Mononuclear cell (primary cell): ENCODE measurements around the gene TULP3. TPM values are rescaled to one million over a fixed set of nuclear protein-coding genes. Genes with fewer than 3 reads are reported as not detected.

Source experiments
- H3K27me3 ChIP-seq: 2 replicates; pipeline ENCODE4 v1.6.0; 2011; ENCODE audit warnings: low read length, control low read depth; ENCODE audit not compliant: insufficient read depth
- H3K4me1 ChIP-seq: 2 replicates; pipeline ENCODE4 v1.5.1; 2011; ENCODE audit warnings: mild to moderate bottlenecking, low read length, control low read depth; ENCODE audit not compliant: insufficient read depth
- H3K4me3 ChIP-seq: 2 replicates; pipeline ENCODE4 v1.5.1; 2011; ENCODE audit warnings: mild to moderate bottlenecking, low read length, moderate library complexity
- H3K9me3 ChIP-seq: 2 replicates; pipeline ENCODE4 v1.5.1; 2011; ENCODE audit warnings: low read depth, mild to moderate bottlenecking, control low read depth, low read length
- total RNA-seq: library from RNA; depleted of rRNA; stranded (reverse); fragments of >200 nt; gene quantifications from one replicate; pipeline ENCODE4 v1.2.3, GENCODE V29; 2012

TULP3 gene
- total RNA-seq, 1 donor, result 4.4 TPM

DNA sequence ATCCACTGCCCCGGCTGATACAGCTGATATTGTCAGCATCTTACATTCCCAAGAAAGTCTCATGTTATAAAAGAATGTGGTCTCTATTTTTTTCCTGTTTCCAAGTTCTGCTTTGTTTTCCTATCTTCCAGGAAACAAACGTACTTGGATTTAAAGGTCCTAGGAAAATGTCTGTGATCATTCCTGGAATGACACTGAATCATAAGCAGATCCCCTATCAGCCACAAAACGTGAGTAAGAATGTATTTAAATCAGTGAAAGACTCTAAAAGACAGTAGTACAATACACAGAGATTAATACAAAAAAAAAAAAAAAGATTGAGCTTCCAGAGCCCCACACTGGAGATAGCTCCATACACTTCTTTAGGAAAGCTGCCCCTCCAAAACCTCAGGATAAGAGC is 46.8 kb downstream of the TULP3 start:
- Histone ChIP-seq H3K4me1 (no peaks in the 10 kb centered on the region), H3K9me3 (no peaks in the 10 kb centered on the region), H3K4me3 (no peak overlapping the region), H3K27me3 (no peaks in the 10 kb centered on the region)

- H3K9me3 ChIP-seq, result no peaks in the 10 kb centered on the region
- no peaks in the 10 kb centered on the region for H3K27me3 ChIP-seq
- H3K4me3 ChIP-seq, result no peak overlapping the region
- H3K4me1 ChIP-seq, result no peaks in the 10 kb centered on the region
Observed at GRCh38 chr12:2939191-2939590, 48.5 kb downstream of the TULP3 start.

GRCh38 chr12:2940564-2940963 is 49.9 kb downstream of the TULP3 start:
- no peaks in the 10 kb centered on the region for H3K27me3 ChIP-seq
- no peaks in the 10 kb centered on the region for H3K4me1 ChIP-seq
- no peak overlapping the region for H3K4me3 ChIP-seq
- H3K9me3 ChIP-seq, result no peaks in the 10 kb centered on the region

- Histone ChIP-seq H3K27me3 (no peaks in the 10 kb centered on the region), H3K4me1 (no peaks in the 10 kb centered on the region), H3K9me3 (no peaks in the 10 kb centered on the region), H3K4me3 (no peak overlapping the region)
Observed at GRCh38 chr12:2941524-2941923, 50.8 kb downstream of the TULP3 start.

DNA sequence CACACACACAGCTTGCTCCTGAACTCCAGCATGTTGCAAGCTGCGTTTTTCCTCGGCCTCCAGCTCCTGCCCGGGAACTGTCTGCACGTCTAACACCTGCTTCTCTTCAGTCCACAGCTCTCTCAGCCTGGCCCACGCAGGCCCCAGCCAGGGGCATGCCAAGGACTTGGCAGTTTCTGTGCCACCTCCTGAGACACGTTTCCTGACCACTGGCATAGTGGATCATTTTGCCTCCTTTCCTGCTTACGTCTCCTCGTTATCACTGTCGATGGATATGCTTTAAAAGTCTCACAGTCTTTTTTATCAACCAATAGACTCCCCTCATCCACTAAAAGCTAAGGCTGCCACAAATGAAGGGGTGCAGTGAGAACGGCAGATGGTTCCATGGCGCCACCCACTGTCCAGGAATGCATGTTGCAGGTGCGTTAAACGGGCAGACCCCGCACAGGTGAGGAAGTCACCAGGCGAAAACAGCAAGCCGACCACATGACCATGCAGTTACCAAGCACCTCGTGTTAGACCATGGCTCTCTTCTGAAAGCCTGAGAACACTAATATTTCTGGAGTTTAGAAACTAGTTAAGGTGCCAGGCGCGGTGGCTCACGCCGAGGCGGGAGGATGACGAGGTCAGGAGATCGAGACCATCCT is 53.8 kb downstream of the TULP3 start:
- no peaks in the 10 kb centered on the region for H3K4me1 ChIP-seq
- H3K9me3 ChIP-seq, result no peaks in the 10 kb centered on the region
- no peaks in the 10 kb centered on the region for H3K27me3 ChIP-seq

DNA sequence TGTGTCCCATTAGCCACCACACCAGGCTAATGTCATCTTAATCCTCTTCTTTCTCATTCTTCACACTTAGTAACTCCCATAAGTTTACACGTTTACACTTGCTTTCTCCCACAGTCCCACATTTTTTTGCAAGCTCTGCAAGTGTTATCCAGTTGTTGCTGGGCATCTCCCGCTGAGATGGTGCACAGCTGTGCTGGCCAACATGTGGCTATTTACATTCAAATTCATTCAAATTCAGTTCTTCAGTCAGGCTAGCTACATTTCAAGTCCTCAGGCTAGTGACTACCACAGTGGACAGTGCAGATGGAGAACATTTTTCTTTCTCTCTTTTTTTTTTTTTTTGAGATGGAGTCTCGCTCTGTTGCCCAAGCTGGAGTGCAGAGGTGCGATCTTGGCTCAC is 58.7 kb downstream of the TULP3 start:
- Histone ChIP-seq H3K27me3 (no peaks in the 10 kb centered on the region), H3K4me3 (no peak overlapping the region), H3K4me1 (no peaks in the 10 kb centered on the region), H3K9me3 (no peaks in the 10 kb centered on the region)

More for the DNA sequence above, 53.8 kb downstream of the TULP3 start:
- no peak overlapping the region for H3K4me3 ChIP-seq

DNA sequence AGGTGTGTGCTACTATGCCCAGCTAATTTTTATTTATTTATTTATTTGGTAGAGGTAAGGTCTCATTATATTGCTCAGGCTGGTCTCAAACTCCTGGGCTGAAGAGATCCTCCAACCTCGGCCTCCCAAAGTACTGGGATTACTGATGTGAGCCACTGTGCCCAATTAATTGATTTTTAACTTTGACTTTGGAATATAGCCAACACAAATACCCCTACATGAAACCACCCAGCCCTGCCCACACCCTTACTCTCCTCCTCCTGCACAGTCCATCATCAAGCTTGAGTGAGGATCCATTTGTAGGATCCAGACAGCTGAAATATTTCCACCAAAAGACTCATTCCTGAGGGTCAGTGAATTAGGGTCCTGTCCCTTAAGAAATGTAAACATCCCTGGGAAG is 65.2 kb downstream of the TULP3 start:
- Histone ChIP-seq H3K4me1 (no peaks in the 10 kb centered on the region), H3K27me3 (peaks cover 31% of the 10 kb centered on the region), H3K9me3 (no peaks in the 10 kb centered on the region), H3K4me3 (no peak overlapping the region)

DNA sequence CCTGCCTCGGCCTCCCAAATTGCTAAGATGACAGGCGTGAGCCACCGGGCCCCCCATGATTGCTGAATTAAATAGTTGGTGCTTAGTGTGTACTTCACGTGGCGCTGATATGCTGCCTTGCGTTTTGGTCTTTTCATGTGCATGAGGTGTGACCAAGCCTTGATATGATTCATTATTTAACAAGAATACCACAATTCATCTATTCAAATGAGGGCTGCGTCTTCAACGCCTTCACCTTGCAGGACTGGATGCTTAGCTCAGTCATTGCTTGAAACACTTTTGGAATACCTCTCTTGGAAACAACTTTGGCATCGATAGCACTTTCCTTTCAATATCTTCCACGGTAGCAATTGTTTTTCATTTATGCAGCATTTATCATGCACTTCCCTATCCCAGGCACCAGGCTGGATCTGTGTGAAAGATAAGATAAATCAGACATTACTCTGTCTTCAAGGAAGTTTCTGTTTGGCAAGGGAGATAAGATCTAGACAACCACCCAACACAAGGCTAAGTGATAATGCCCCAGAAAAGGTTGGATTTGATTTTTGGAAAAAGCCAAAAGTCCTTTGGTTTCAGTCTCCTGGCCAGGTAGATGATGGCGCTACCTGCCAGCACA is 67.2 kb downstream of the TULP3 start:
- no peak overlapping the region for H3K4me3 ChIP-seq
- no peaks in the 10 kb centered on the region for H3K4me1 ChIP-seq
- peaks cover 45% of the 10 kb centered on the region for H3K27me3 ChIP-seq
- no peaks in the 10 kb centered on the region for H3K9me3 ChIP-seq

- Histone ChIP-seq H3K4me3 (no peak overlapping the region), H3K4me1 (no peaks in the 10 kb centered on the region), H3K9me3 (no peaks in the 10 kb centered on the region), H3K27me3 (peaks cover 48% of the 10 kb centered on the region)
Observed at GRCh38 chr12:2958432-2959191, 67.9 kb downstream of the TULP3 start.

- Histone ChIP-seq H3K27me3 (peaks cover 48% of the 10 kb centered on the region), H3K4me3 (no peak within 1 kb of the TSS)
Observed at GRCh38 chr12:2959192-2959504, 68.5 kb downstream of the TULP3 start, which contains the start of gene TEAD4. Gene TEAD4 (plus strand): TSS chr12:2959397.

DNA sequence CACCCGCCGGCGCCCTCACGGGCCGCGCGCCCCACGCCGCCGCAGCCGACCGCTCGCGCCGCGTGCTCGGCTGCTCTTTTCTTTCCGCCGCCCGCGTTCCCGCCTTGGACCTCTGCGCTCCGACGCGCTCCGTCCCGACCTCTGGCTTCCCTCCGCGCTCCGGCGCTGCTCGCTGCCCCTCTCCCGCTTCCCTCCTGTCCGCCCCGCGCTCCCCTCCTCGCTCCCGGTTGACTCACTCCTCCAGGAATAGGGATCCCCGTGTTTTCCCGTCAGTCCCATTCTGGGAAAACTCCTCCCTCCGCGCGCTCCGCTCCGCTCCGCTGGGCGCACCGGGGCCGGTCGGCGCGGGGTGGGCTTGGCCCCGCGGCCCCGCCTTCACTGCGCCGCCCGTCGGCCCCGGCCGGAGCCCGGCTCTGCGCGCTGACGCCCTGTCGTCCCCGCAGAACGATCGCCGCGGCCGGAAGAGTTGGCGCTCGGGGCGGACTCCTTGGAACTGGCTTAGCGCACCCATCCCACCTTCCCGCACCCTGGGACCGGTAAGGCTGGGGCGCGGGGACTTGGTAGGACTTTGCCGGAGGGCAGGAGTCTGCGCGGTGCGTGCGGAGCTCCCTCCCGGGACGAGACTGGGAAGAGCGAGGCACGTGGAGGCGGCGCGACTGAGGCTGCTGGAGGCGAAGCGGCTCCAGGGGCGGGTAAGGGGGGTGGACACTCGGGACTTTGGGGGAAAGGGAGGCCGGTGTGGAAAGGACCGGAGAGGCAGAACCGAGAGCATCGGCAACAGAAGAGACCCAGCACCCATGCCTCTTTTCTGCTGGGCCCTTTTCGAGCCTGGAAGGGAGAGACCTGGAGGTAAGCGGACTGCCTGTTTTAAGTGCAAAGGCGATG is 69.1 kb downstream of the TULP3 start:
- peaks cover 48% of the 10 kb centered on the region for H3K27me3 ChIP-seq
- no peaks in the 10 kb centered on the region for H3K9me3 ChIP-seq
- no peaks in the 10 kb centered on the region for H3K4me1 ChIP-seq
- no peak overlapping the region for H3K4me3 ChIP-seq

More at GRCh38 chr12:2959192-2959504, 68.5 kb downstream of the TULP3 start, which contains the start of gene TEAD4:
- Histone ChIP-seq H3K9me3 (no peaks in the 10 kb centered on the region), H3K4me1 (no peaks in the 10 kb centered on the region)

- H3K4me3 ChIP-seq, result no peak overlapping the region
- H3K9me3 ChIP-seq, result no peaks in the 10 kb centered on the region
- H3K4me1 ChIP-seq, result no peaks in the 10 kb centered on the region
- peaks cover 48% of the 10 kb centered on the region for H3K27me3 ChIP-seq
Observed at GRCh38 chr12:2960390-2960956, 69.8 kb downstream of the TULP3 start.

- H3K4me1 ChIP-seq, result no peaks in the 10 kb centered on the region
- H3K4me3 ChIP-seq, result no peak overlapping the region
- peaks cover 47% of the 10 kb centered on the region for H3K27me3 ChIP-seq
- H3K9me3 ChIP-seq, result no peaks in the 10 kb centered on the region
Observed at GRCh38 chr12:2960996-2961616, 70.4 kb downstream of the TULP3 start.

DNA sequence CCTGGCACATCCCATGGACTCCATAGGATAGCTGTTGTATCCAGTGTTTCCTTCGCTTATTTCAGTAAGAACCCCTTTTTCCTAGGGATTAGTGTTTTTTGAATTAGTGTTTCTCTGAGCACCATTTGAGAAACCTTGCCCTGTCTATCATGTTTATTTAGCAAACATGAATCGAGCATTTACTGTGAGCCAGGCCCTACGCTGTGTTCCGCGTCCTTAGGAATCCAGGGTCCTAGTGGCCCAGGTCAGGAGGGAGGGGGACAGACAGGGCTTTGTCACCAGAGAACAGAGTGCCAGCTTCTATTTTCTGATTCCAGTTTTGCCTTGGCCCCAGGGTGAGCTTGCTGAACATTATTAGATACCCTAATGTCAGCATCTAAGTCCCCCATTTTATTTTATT is 71.0 kb downstream of the TULP3 start:
- no peak overlapping the region for H3K4me3 ChIP-seq
- H3K9me3 ChIP-seq, result no peaks in the 10 kb centered on the region
- peaks cover 44% of the 10 kb centered on the region for H3K27me3 ChIP-seq
- no peaks in the 10 kb centered on the region for H3K4me1 ChIP-seq
